Measurements from ENCODE around the gene RNF208.

GRCh38 chr9:137173796-137174664, 48.0 kb downstream of the RNF208 start:
- TF ChIP-seq CTCF (conservative IDR thresholded peaks at IDR 0.05 in 1 of 2, IDR thresholded peaks at IDR 0.05 in 1 of 2; ENCODE audit: low read depth in 1 of 2, low read length in 2 of 2) (no peak), EZH2 (IDR thresholded peaks at IDR 0.05; ENCODE audit: low read length, missing control alignments) (no peak)

Measured in fibroblast of lung (primary cell).